Type B pancreatic cell (in vitro differentiated cells): ENCODE results near the gene PACRG. TPM values are rescaled to one million over a fixed set of nuclear protein-coding genes. Genes with fewer than 3 reads are reported as not detected.
A peak's percentile ranks its signal among the peaks of the same experiment; 100 is the strongest.

Experiments used
- DNase-seq: peaks from one replicate; pipeline ENCODE4 v3.0.0; 2021; ENCODE audit warnings: mixed read lengths; ENCODE audit not compliant: unreplicated experiment; ENCODE audit errors: extremely low spot score
- H3K27ac Mint-ChIP-seq: 2 replicates; pipeline ENCODE4 v1.8.0; 2021; ENCODE audit warnings: mild to moderate bottlenecking, mixed read lengths
- H3K27me3 Mint-ChIP-seq: 2 replicates; pipeline ENCODE4 v1.8.0; 2021; ENCODE audit warnings: mixed read lengths
- H3K36me3 Mint-ChIP-seq: 2 replicates; pipeline ENCODE4 v1.8.0; 2021; ENCODE audit warnings: mixed read lengths
- H3K4me1 Mint-ChIP-seq: one replicate; pipeline ENCODE4 v1.8.0; 2021; ENCODE audit warnings: mixed read lengths; ENCODE audit not compliant: unreplicated experiment
- H3K4me3 Mint-ChIP-seq: 2 replicates; pipeline ENCODE4 v1.8.0; 2021; ENCODE audit warnings: mild to moderate bottlenecking, mixed read lengths
- H3K9me3 Mint-ChIP-seq: 2 replicates; pipeline ENCODE4 v1.8.0; 2021; ENCODE audit warnings: mixed read lengths
- total RNA-seq: library from RNA; stranded (reverse); gene quantifications from 2 replicates; pipeline ENCODE4 v1.2.1, GENCODE V29; 2021; ENCODE audit warnings: low replicate concordance
- TF ChIP-seq, protein P1 (sequence below): fragments of 200-600 bp; sonication (generic); conservative IDR thresholded peaks from 2 replicates; pipeline ENCODE4 v1.5.0; 2021; ENCODE audit warnings: antibody characterized with exemption, mild to moderate bottlenecking

Gene PACRG
- total RNA-seq, 1 donor from 2014 or later: 5.6 TPM

DNA sequence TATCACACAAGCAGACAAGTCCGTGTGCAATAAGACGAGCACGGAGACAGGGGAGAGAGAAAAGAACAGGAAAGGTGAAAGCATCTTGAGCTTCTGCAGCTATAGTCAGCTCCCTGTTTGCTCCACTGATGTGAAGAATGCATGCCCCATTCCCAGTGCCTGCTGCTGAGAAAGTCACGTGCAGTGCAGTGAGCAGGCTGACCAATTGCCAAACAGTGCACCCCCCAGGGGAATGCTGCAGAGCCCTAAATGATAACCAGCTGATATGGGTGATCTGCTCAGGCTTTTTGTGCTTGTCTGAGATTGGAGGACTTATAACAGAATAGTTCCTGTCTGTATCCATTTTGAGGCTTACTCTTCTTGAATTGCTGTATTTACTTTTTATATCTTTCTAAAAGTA is 121.5 kb downstream of the PACRG start:
- Mint-ChIP-seq H3K36me3 (no peaks in the 10 kb centered on the region), H3K4me1 (peaks cover 10% of the 10 kb centered on the region), H3K27ac (no peak overlapping the region), H3K9me3 (no peaks in the 10 kb centered on the region), H3K27me3 (no peaks in the 10 kb centered on the region), H3K4me3 (no peak overlapping the region)
- no peak for DNase-seq
- TF ChIP-seq, protein P1, sequence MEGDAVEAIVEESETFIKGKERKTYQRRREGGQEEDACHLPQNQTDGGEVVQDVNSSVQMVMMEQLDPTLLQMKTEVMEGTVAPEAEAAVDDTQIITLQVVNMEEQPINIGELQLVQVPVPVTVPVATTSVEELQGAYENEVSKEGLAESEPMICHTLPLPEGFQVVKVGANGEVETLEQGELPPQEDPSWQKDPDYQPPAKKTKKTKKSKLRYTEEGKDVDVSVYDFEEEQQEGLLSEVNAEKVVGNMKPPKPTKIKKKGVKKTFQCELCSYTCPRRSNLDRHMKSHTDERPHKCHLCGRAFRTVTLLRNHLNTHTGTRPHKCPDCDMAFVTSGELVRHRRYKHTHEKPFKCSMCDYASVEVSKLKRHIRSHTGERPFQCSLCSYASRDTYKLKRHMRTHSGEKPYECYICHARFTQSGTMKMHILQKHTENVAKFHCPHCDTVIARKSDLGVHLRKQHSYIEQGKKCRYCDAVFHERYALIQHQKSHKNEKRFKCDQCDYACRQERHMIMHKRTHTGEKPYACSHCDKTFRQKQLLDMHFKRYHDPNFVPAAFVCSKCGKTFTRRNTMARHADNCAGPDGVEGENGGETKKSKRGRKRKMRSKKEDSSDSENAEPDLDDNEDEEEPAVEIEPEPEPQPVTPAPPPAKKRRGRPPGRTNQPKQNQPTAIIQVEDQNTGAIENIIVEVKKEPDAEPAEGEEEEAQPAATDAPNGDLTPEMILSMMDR: no peak

DNA sequence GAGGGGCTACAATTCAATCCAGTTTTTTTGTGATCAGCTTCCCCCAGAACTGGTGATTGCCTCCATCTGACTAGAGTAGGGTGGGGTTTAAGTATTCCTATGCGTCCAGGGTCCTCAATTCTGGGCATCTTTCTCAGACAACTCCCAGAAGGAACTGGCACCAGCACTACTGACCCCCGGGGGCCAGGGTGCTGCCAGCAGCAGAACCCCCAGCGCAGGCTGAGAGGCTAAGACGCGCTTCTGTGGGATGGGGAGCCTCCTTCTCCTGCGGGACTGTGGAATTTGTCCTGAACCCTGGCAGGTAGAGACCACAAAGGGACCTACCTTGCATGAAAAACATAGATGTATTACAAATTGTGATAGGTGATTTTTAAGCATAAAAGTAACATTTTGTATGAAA is 124.4 kb downstream of the PACRG start:
- Mint-ChIP-seq H3K27ac (no peak overlapping the region), H3K4me1 (peaks cover 17% of the 10 kb centered on the region), H3K9me3 (no peaks in the 10 kb centered on the region), H3K27me3 (no peaks in the 10 kb centered on the region), H3K4me3 (no peak overlapping the region), H3K36me3 (no peaks in the 10 kb centered on the region)
- TF ChIP-seq, protein P1: no peak
- DNase-seq: no peak

DNA sequence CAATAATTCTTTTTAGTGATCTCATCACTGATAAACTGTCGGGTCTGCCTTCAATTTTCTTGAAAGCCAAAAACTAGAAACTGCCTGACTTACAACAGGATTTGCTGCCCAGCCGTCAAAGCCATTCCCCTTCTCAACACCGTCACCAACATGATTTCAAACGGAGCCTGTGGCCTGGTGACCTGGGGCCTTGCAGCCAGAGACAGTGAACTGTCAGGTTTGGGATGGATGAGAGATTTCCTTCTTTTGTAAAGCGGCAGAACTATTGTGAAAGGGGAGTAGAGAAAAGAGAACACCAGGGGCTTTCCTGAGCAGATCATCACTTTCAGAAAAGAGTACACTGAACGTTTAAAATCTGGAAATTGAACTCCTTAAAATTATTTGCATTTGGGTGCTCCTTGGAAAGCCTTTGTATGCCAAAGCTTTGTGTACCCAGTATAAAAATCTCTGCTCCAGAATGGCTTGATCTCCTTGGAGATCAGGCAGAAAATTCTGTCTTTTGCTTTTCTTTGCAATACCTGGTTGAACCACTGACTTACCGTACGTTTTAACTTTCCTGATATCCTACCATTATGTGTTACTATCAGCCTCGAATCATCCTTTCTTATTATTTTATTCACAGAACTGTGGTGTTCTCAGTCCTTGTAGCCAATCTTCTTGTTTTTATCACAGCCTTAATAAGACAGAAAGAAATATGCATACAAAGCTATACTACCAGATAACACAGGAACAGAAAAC is 125.2 kb downstream of the PACRG start:
- H3K4me3 Mint-ChIP-seq: no peak overlapping the region
- H3K9me3 Mint-ChIP-seq: no peaks in the 10 kb centered on the region
- no peak overlapping the region for H3K27ac Mint-ChIP-seq
- no peaks in the 10 kb centered on the region for H3K36me3 Mint-ChIP-seq
- TF ChIP-seq, protein P1: peak; percentile 53
- no peaks in the 10 kb centered on the region for H3K27me3 Mint-ChIP-seq
- peaks cover 19% of the 10 kb centered on the region for H3K4me1 Mint-ChIP-seq
- no peak for DNase-seq

DNA sequence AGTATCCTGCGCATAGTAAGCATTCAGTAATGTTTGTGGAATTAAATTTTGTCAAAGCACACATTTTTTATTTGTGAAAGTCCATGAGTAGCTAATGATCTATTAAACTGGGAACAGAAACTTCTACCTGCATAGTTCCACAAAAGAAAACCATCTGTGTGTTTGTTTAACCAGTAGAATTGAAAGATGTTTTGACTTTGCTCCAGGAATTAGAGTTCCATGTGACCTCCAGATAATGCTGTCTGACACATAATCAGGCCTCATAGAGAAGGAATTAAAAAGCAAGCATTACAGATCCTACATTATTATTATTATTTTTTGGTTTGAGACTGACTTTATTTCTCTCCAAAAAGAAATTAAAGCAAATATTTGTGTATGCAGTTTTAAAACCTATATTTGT is 126.5 kb downstream of the PACRG start:
- H3K9me3 Mint-ChIP-seq: no peaks in the 10 kb centered on the region
- H3K4me1 Mint-ChIP-seq: peaks cover 19% of the 10 kb centered on the region
- TF ChIP-seq, protein P1: no peak
- DNase-seq: no peak
- no peak overlapping the region for H3K4me3 Mint-ChIP-seq
- H3K27me3 Mint-ChIP-seq: no peaks in the 10 kb centered on the region
- H3K36me3 Mint-ChIP-seq: no peaks in the 10 kb centered on the region
- H3K27ac Mint-ChIP-seq: no peak overlapping the region

DNA sequence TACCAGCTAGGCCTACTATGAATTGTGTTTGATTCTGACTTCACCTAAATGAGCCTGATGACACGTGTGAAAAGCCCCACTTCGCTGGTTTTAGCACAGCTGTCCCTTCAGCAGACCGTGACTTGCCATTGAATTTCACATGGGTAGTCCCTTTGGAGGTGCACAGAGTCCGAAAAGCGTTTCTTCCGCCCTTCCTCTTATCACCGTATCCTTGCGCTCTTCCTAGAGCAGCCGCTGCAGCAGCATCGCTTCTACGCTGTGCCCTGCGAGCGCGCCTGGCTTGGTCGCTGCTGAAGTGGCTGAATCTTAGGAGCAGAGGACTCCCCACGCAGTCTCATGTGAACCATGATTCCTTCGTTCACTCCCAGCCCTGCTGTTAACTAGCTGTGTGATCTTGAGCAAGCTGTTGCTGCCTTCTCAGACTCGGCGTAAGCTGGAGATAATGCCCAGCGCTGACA is 127.0 kb downstream of the PACRG start:
- Mint-ChIP-seq H3K9me3 (no peaks in the 10 kb centered on the region), H3K4me1 (peaks cover 19% of the 10 kb centered on the region), H3K36me3 (no peaks in the 10 kb centered on the region), H3K27ac (no peak overlapping the region), H3K27me3 (no peaks in the 10 kb centered on the region), H3K4me3 (no peak overlapping the region)
- TF ChIP-seq, protein P1: no peak
- no peak for DNase-seq
